Measurements from ENCODE around the gene BMERB1.

Gene BMERB1

GRCh38 chr16:15502041-15502725 lies 67.8 kb downstream of the BMERB1 start:
- Histone ChIP-seq H2AFZ (ENCODE audit: low read depth) (no peak overlapping the region), H3K4me3 (IDR thresholded peaks at IDR 0.05; ENCODE audit: insufficient read depth, low read depth, low read length) (no peak overlapping the region)
- no peak for TF ChIP-seq CTCF (conservative IDR thresholded peaks at IDR 0.05; ENCODE audit: low read depth, low read length)

GRCh38 chr16:15506441-15506840 lies 72.1 kb downstream of the BMERB1 start:
- no peak overlapping the region for H2AFZ ChIP-seq (ENCODE audit: low read depth)
- H3K4me2 ChIP-seq = no peak overlapping the region
- H3K27ac ChIP-seq = no peak overlapping the region

More at GRCh38 chr16:15502041-15502725, 67.8 kb downstream of the BMERB1 start:
- Histone ChIP-seq H3K79me2 (ENCODE audit: insufficient read depth, low read depth) (no peaks in the 10 kb centered on the region), H4K20me1 (ENCODE audit: insufficient read depth) (no peaks in the 10 kb centered on the region), H3K27me3 (ENCODE audit: insufficient read depth, low read depth) (no peaks in the 10 kb centered on the region), H3K27ac (no peak overlapping the region), H3K4me2 (no peak overlapping the region), H3K4me1 (ENCODE audit: low read depth, poor library complexity, severe bottlenecking) (no peaks in the 10 kb centered on the region), H3K9ac (no peak overlapping the region), H3K36me3 (ENCODE audit: insufficient read depth) (no peaks in the 10 kb centered on the region)

GRCh38 chr16:15507301-15507958 lies 73.0 kb downstream of the BMERB1 start:
- no peaks in the 10 kb centered on the region for H3K79me2 ChIP-seq (ENCODE audit: insufficient read depth, low read depth)
- H3K36me3 ChIP-seq (ENCODE audit: insufficient read depth) = no peaks in the 10 kb centered on the region
- H3K4me2 ChIP-seq = no peak overlapping the region
- H4K20me1 ChIP-seq (ENCODE audit: insufficient read depth) = no peaks in the 10 kb centered on the region
- no peak for TF ChIP-seq CTCF (conservative IDR thresholded peaks at IDR 0.05; ENCODE audit: low read depth, low read length)
- H3K9ac ChIP-seq = no peak overlapping the region
- no peak overlapping the region for H3K27ac ChIP-seq
- H3K4me3 ChIP-seq (IDR thresholded peaks at IDR 0.05; ENCODE audit: insufficient read depth, low read depth, low read length) = no peak overlapping the region
- H2AFZ ChIP-seq (ENCODE audit: low read depth) = no peak overlapping the region
- no peaks in the 10 kb centered on the region for H3K4me1 ChIP-seq (ENCODE audit: low read depth, poor library complexity, severe bottlenecking)
- no peaks in the 10 kb centered on the region for H3K27me3 ChIP-seq (ENCODE audit: insufficient read depth, low read depth)

More at GRCh38 chr16:15506441-15506840, 72.1 kb downstream of the BMERB1 start:
- Histone ChIP-seq H3K36me3 (ENCODE audit: insufficient read depth) (no peaks in the 10 kb centered on the region), H3K9ac (no peak overlapping the region), H3K27me3 (ENCODE audit: insufficient read depth, low read depth) (no peaks in the 10 kb centered on the region), H3K79me2 (ENCODE audit: insufficient read depth, low read depth) (no peaks in the 10 kb centered on the region), H3K4me1 (ENCODE audit: low read depth, poor library complexity, severe bottlenecking) (no peaks in the 10 kb centered on the region), H4K20me1 (ENCODE audit: insufficient read depth) (no peaks in the 10 kb centered on the region), H3K4me3 (IDR thresholded peaks at IDR 0.05; ENCODE audit: insufficient read depth, low read depth, low read length) (no peak overlapping the region)
- TF ChIP-seq CTCF (conservative IDR thresholded peaks at IDR 0.05; ENCODE audit: low read depth, low read length) = no peak

- no peaks in the 10 kb centered on the region for H4K20me1 ChIP-seq (ENCODE audit: insufficient read depth)
- H3K36me3 ChIP-seq (ENCODE audit: insufficient read depth) = no peaks in the 10 kb centered on the region
- H3K4me1 ChIP-seq (ENCODE audit: low read depth, poor library complexity, severe bottlenecking) = no peaks in the 10 kb centered on the region
- H2AFZ ChIP-seq (ENCODE audit: low read depth) = no peak overlapping the region
- no peak overlapping the region for H3K9ac ChIP-seq
- H3K27ac ChIP-seq = no peak overlapping the region
- H3K27me3 ChIP-seq (ENCODE audit: insufficient read depth, low read depth) = no peaks in the 10 kb centered on the region
- H3K4me3 ChIP-seq (IDR thresholded peaks at IDR 0.05; ENCODE audit: insufficient read depth, low read depth, low read length) = no peak overlapping the region
- no peak overlapping the region for H3K4me2 ChIP-seq
- H3K79me2 ChIP-seq (ENCODE audit: insufficient read depth, low read depth) = no peaks in the 10 kb centered on the region
- no peak for TF ChIP-seq CTCF (conservative IDR thresholded peaks at IDR 0.05; ENCODE audit: low read depth, low read length)
Measured at GRCh38 chr16:15507959-15508627, 73.7 kb downstream of the BMERB1 start.

All from KMS-11 (cell line).